Measurements from ENCODE around the gene PLCB1. TPM values are rescaled to one million over a fixed set of nuclear protein-coding genes. Genes with fewer than 3 reads are reported as not detected.

The PLCB1 gene
- total RNA-seq, 1 experiment from 2014 or later: 4.4 TPM

GRCh38 chr20:8853805-8854338 lies 721.8 kb downstream of the PLCB1 start:
- POLR2A ChIA-PET (ENCODE audit: unreplicated experiment): interaction anchor here (0.5 kb wide), 1 partner anchor 219 kb away, joined by 4 read pairs; no protein-coding TSS in a partner anchor
- intact Hi-C loops (cut with micrococcal nuclease): loop anchor here (1.0 to 10.0 kb wide), 6 partner anchors 63 to 505 kb away; no protein-coding TSS in a partner anchor

DNA sequence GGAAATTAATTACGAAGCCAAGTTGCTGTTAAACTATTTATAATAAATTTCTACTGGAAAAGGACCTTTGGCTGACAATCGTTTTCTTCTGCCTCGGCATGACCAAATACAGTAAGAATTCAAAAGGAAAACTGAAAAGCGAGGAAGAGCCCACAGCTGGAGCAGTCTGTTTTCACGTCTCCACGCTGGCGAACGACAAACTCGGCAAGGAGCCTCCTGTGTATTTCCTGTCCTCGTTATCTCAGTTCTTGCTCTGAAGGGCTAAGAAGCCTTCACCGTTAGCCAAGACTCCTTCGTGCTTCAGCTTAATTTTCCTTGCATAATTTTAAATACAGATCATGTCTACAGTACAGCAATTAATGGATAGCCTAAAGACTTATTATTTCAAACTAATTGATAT lies 722.5 kb downstream of the PLCB1 start:
- ChIA-PET CTCF (interaction anchor here (0.9 to 1.6 kb wide), 3 partner anchors 64 to 440 kb away, joined by 4 to 12 read pairs (median 10); no protein-coding TSS in a partner anchor), POLR2A (ENCODE audit: unreplicated experiment) (no interaction called here)
- no peak overlapping the region for H2AFZ ChIP-seq (ENCODE audit: low read length)
- H3K9ac ChIP-seq (ENCODE audit: low read length): no peak overlapping the region
- DNase-seq (no peak), ATAC-seq (no peak)
- no peaks in the 10 kb centered on the region for H3K9me3 ChIP-seq (ENCODE audit: low read length)
- intact Hi-C loops (cut with micrococcal nuclease): loop anchor here (1.0 to 10.0 kb wide), 3 partner anchors 97 to 440 kb away; no protein-coding TSS in a partner anchor
- no peaks in the 10 kb centered on the region for H4K20me1 ChIP-seq (ENCODE audit: low read length)
- no peaks in the 10 kb centered on the region for H3K27me3 ChIP-seq (ENCODE audit: low read length)
- no peaks in the 10 kb centered on the region for H3K79me2 ChIP-seq (ENCODE audit: low read length)
- H3K4me3 ChIP-seq (ENCODE audit: low read length): no peak overlapping the region
- no peak for TF ChIP-seq EZH2 (IDR thresholded peaks at IDR 0.05; ENCODE audit: low read length, unreplicated experiment)
- no peak for TF ChIP-seq CTCF (conservative IDR thresholded peaks at IDR 0.05; ENCODE audit: low read depth, low read length)
- no peak for TF ChIP-seq EZH2phosphoT487 (IDR thresholded peaks at IDR 0.05; ENCODE audit: borderline replicate concordance, low read length)
- no peaks in the 10 kb centered on the region for H3F3A ChIP-seq (ENCODE audit: low read length, unreplicated experiment)
- H3K4me1 ChIP-seq (ENCODE audit: insufficient read depth, low read length): peaks cover 29% of the 10 kb centered on the region
- H3K27ac ChIP-seq (ENCODE audit: low read length): no peak overlapping the region
- H3K36me3 ChIP-seq (ENCODE audit: low read depth, low read length): no peaks in the 10 kb centered on the region
- no TSS peak for BruUV-seq (replicated peaks)
- no peaks in the 10 kb centered on the region for H3K9me2 ChIP-seq (replicated peaks; ENCODE audit: low read length)
- H3K4me2 ChIP-seq (ENCODE audit: low read length): no peak overlapping the region

More at GRCh38 chr20:8853805-8854338, 721.8 kb downstream of the PLCB1 start:
- H3K79me2 ChIP-seq (ENCODE audit: low read length): no peaks in the 10 kb centered on the region
- H3K27me3 ChIP-seq (ENCODE audit: low read length): no peaks in the 10 kb centered on the region
- CTCF ChIA-PET: interaction anchor here (0.5 to 1.6 kb wide), 26 partner anchors 22 to 539 kb away, joined by 3 to 40 read pairs (median 4); partner anchors contain the start of gene PLCB4
- H3K27ac ChIP-seq (ENCODE audit: low read length): peak overlapping the region; percentile 10; the same call in 1 of the 2 replicates
- no peaks in the 10 kb centered on the region for H4K20me1 ChIP-seq (ENCODE audit: low read length)
- peak; percentile 94 for DNase-seq
- H3K4me2 ChIP-seq (ENCODE audit: low read length): peak overlapping the region; percentile 47
- TF ChIP-seq EZH2 (IDR thresholded peaks at IDR 0.05; ENCODE audit: low read length, unreplicated experiment) (no peak), CTCF (conservative IDR thresholded peaks at IDR 0.05; ENCODE audit: low read depth, low read length) (peak; percentile 94), EZH2phosphoT487 (IDR thresholded peaks at IDR 0.05; ENCODE audit: borderline replicate concordance, low read length) (no peak)
- H3K9me2 ChIP-seq (replicated peaks; ENCODE audit: low read length): no peaks in the 10 kb centered on the region
- H3K9me3 ChIP-seq (ENCODE audit: low read length): no peaks in the 10 kb centered on the region
- H2AFZ ChIP-seq (ENCODE audit: low read length): peak overlapping the region; percentile 43
- no peaks in the 10 kb centered on the region for H3K36me3 ChIP-seq (ENCODE audit: low read depth, low read length)
- ATAC-seq: peak; percentile 86
- H3K4me3 ChIP-seq (ENCODE audit: low read length): no peak overlapping the region
- H3K4me1 ChIP-seq (ENCODE audit: insufficient read depth, low read length): peaks cover 22% of the 10 kb centered on the region
- no peaks in the 10 kb centered on the region for H3F3A ChIP-seq (ENCODE audit: low read length, unreplicated experiment)
- H3K9ac ChIP-seq (ENCODE audit: low read length): no peak overlapping the region
- no TSS peak for BruUV-seq (replicated peaks)

DNA sequence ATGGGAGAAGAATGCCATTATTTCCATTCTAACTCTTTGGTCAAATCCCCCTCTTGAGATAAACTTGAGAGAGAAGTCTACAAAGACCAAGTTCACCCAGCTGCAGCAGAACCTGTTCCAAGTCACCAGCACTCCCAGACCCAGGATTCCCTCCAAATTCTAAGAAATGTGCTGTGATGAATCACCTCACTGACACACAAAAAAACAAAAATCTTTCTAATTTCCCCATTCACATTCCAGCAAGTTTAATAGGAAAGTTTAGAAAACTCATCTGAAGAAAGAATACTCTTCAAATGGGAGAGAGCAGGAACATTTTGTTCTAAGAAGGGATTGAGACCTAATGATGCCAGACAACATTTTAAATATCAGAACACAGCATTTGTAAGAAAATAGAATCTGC lies 723.2 kb downstream of the PLCB1 start:
- POLR2A ChIA-PET (ENCODE audit: unreplicated experiment): no interaction called here
- no peaks in the 10 kb centered on the region for H3K9me2 ChIP-seq (replicated peaks; ENCODE audit: low read length)
- no peaks in the 10 kb centered on the region for H3K9me3 ChIP-seq (ENCODE audit: low read length)
- peak overlapping the region; percentile 14; the same call in 1 of the 2 replicates for H3K4me2 ChIP-seq (ENCODE audit: low read length)
- no peak overlapping the region for H3K27ac ChIP-seq (ENCODE audit: low read length)
- CTCF ChIA-PET: no interaction called here
- no peak overlapping the region for H3K4me3 ChIP-seq (ENCODE audit: low read length)
- H3K4me1 ChIP-seq (ENCODE audit: insufficient read depth, low read length): peaks cover 34% of the 10 kb centered on the region
- DNase-seq (peak; percentile 68), ATAC-seq (no peak)
- H3K36me3 ChIP-seq (ENCODE audit: low read depth, low read length): no peaks in the 10 kb centered on the region
- intact Hi-C loops (cut with micrococcal nuclease): loop anchor here (10.0 kb wide), 1 partner anchor 359 kb away; no protein-coding TSS in a partner anchor
- no peak overlapping the region for H3K9ac ChIP-seq (ENCODE audit: low read length)
- H4K20me1 ChIP-seq (ENCODE audit: low read length): no peaks in the 10 kb centered on the region
- H3K79me2 ChIP-seq (ENCODE audit: low read length): no peaks in the 10 kb centered on the region
- H2AFZ ChIP-seq (ENCODE audit: low read length): no peak overlapping the region
- BruUV-seq (replicated peaks): no TSS peak
- H3F3A ChIP-seq (ENCODE audit: low read length, unreplicated experiment): no peaks in the 10 kb centered on the region
- no peak for TF ChIP-seq EZH2 (IDR thresholded peaks at IDR 0.05; ENCODE audit: low read length, unreplicated experiment)
- TF ChIP-seq EZH2phosphoT487 (IDR thresholded peaks at IDR 0.05; ENCODE audit: borderline replicate concordance, low read length): no peak
- TF ChIP-seq CTCF (conservative IDR thresholded peaks at IDR 0.05; ENCODE audit: low read depth, low read length): no peak
- H3K27me3 ChIP-seq (ENCODE audit: low read length): no peaks in the 10 kb centered on the region

All from PC-3 (cell line).